Suprapubic skin (tissue), 3 donors: ENCODE data around the gene RARRES1.

Experiments
- POLR2A ChIP-seq, 2 donors: fragments of 450-650 bp; IDR thresholded peaks; one replicate each; pipeline ENCODE4 v1.6.1; 2017; ENCODE audit warnings: antibody characterized with exemption in 2 of 2, mild to moderate bottlenecking in 2 of 2, moderate library complexity in 2 of 2
- TF ChIP-seq, protein P1 (sequence below), 2 donors: fragments of 200-600 bp in 1 of 2; fragments of 450-650 bp in 1 of 2; sonication (generic) in 1 of 2; IDR thresholded peaks; one replicate each; pipeline ENCODE4 v1.5.1; 2016 to 2019; ENCODE audit warnings: antibody characterized with exemption in 2 of 2, mild to moderate bottlenecking in 1 of 2, moderate library complexity in 1 of 2

DNA sequence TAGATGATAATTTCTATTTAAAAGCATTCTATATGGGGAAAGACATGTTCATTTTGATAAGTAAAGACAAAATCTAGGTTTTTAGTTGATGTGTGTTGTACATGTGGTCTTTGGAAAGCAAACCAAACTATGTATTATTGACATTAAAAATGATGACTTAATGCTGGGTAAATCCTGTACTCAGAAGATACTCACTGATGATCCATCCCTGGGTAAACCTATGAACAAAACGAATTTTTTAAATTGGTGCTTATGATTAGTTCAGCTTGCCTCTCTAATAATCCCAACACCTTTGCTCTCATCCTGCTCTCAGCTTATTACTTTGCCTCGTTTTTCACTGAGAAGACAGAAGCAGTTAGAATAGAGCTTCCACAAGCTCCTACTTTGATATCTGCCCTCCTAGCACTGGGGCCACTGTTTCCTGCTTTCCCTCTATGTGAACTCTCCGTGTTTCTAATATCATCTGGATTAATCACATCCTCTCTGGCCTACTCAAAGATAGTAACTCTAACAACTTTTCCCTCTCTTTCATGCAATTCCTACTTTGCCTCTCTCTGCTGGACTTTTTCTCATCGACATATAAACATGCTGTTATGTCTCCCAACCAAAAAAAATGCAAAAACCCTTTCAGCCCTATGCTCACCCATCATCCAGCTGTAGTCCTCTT, 29.3 kb downstream of the RARRES1 start:
- TF ChIP-seq, protein P1, sequence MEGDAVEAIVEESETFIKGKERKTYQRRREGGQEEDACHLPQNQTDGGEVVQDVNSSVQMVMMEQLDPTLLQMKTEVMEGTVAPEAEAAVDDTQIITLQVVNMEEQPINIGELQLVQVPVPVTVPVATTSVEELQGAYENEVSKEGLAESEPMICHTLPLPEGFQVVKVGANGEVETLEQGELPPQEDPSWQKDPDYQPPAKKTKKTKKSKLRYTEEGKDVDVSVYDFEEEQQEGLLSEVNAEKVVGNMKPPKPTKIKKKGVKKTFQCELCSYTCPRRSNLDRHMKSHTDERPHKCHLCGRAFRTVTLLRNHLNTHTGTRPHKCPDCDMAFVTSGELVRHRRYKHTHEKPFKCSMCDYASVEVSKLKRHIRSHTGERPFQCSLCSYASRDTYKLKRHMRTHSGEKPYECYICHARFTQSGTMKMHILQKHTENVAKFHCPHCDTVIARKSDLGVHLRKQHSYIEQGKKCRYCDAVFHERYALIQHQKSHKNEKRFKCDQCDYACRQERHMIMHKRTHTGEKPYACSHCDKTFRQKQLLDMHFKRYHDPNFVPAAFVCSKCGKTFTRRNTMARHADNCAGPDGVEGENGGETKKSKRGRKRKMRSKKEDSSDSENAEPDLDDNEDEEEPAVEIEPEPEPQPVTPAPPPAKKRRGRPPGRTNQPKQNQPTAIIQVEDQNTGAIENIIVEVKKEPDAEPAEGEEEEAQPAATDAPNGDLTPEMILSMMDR (IDR thresholded peaks at IDR 0.05): no peak
- TF ChIP-seq POLR2A (IDR thresholded peaks at IDR 0.05): no peak
